Panc1 (cell line): Measurements from ENCODE around the gene ZBED5. TPM values are rescaled to one million over a fixed set of nuclear protein-coding genes. Genes with fewer than 3 reads are reported as not detected.
"Not testable (repeated sequence)": the region's sequence is repeated elsewhere in the genome, so short reads cannot be mapped to it uniquely, and the experiment has no call there.

Experiments
- ATAC-seq: fragments of 200-7000 bp; cut with Tn5 transposase; 2 replicates; pipeline ENCODE4 v1.9.1; 2020; ENCODE audit warnings: mild to moderate bottlenecking, moderate library complexity
- BruUV-seq: library from RNA; stranded (reverse); fragments of 400-500 nt; replicated peaks from 2 replicates; lab custom pipeline; 2021; lab: Mats Ljungman, UMichigan
- CTCF ChIA-PET: fragments of 300-600 bp; sonication (Branson Sonifier 250); formaldehyde crosslinking; loops from one replicate; lab custom pipeline; 2022; ENCODE audit warnings: antibody characterized with exemption; lab: Charles Lee
- POLR2A ChIA-PET: fragments of 300-600 bp; sonication (Branson Sonifier 250); formaldehyde crosslinking; loops from one replicate; lab custom pipeline; 2022; ENCODE audit warnings: antibody characterized with exemption; lab: Charles Lee
- DNase-seq: peaks from one replicate; pipeline ENCODE4 v3.0.0-alpha.2; 2010; ENCODE audit warnings: low read depth, low spot score
- H3K27ac ChIP-seq: 2 replicates; pipeline ENCODE4 v1.5.1; 2011; ENCODE audit warnings: mild to moderate bottlenecking, low read length, inconsistent platforms
- H3K27me3 ChIP-seq: fragments of 200-500 bp; sonication (Bioruptor generic); 2 replicates; pipeline ENCODE4 v1.6.0; 2014; ENCODE audit warnings: low read length, inconsistent platforms; ENCODE audit not compliant: control insufficient read depth, insufficient read depth
- H3K36me3 ChIP-seq: fragments of 200-500 bp; sonication (Bioruptor generic); 2 replicates; pipeline ENCODE4 v1.5.1; 2014; ENCODE audit warnings: inconsistent platforms, mild to moderate bottlenecking, low read length, moderate library complexity; ENCODE audit not compliant: control insufficient read depth, insufficient read depth
- H3K4me1 ChIP-seq: 2 replicates; pipeline ENCODE4 v1.5.1; 2011; ENCODE audit warnings: inconsistent platforms, mild to moderate bottlenecking, low read length, moderate library complexity; ENCODE audit not compliant: control insufficient read depth, insufficient read depth
- H3K4me3 ChIP-seq, 2 experiments: 2 replicates each; pipeline ENCODE4 v1.5.1; 2011 to 2012; ENCODE audit warnings: low read depth in 2 of 2, low read length in 2 of 2, mild to moderate bottlenecking in 2 of 2, inconsistent platforms in 1 of 2, moderate library complexity in 1 of 2
- H3K9me3 ChIP-seq: fragments of 200-500 bp; sonication (Bioruptor generic); 2 replicates; pipeline ENCODE4 v1.5.1; 2014; ENCODE audit warnings: low read depth, mild to moderate bottlenecking, inconsistent platforms, low read length, moderate library complexity; ENCODE audit not compliant: control insufficient read depth, insufficient read depth
- CTCF ChIP-seq: fragments of 450-650 bp; IDR thresholded peaks from 2 replicates; pipeline ENCODE4 v1.5.1; 2017; ENCODE audit warnings: mild to moderate bottlenecking
- POLR2AphosphoS5 ChIP-seq: IDR thresholded peaks from 2 replicates; pipeline ENCODE4 v1.6.1; 2012; ENCODE audit warnings: mild to moderate bottlenecking, low read depth, low read length, moderate library complexity
- REST ChIP-seq, 2 experiments: IDR thresholded peaks; 2 replicates each; pipeline ENCODE4 v1.6.1; 2011 to 2012; ENCODE audit warnings: low read depth in 2 of 2, control low read depth in 1 of 2, low read length in 1 of 2, mild to moderate bottlenecking in 1 of 2, moderate library complexity in 1 of 2; ENCODE audit not compliant: insufficient read depth in 1 of 2
- SIN3A ChIP-seq: IDR thresholded peaks from 2 replicates; pipeline ENCODE4 v1.6.1; 2012; ENCODE audit warnings: low read depth, mild to moderate bottlenecking, low read length, moderate library complexity, borderline replicate concordance; ENCODE audit not compliant: insufficient read depth
- TCF7L2 ChIP-seq: IDR thresholded peaks from 2 replicates; pipeline ENCODE4 v1.6.1; 2011; ENCODE audit warnings: mild to moderate bottlenecking, low read depth, low read length, inconsistent platforms
- in situ Hi-C: cut with HindIII; loops from 2 replicates; pipeline ENCODE4 v1.10.0; 2016; ENCODE audit warnings: low sequenced_read_pairs, low pct_unique_long_range_greater_than_20kb
- intact Hi-C: fragments of 100-400 bp; cut with micrococcal nuclease; formaldehyde crosslinking; loops from one replicate; pipeline ENCODE4 v1.10.0; 2022; ENCODE audit not compliant: unreplicated experiment
- total RNA-seq: library from RNA; stranded (reverse); gene quantifications from one replicate; pipeline ENCODE4 v1.2.1, GENCODE V29; 2021; ENCODE audit not compliant: unreplicated experiment

ZBED5 gene
- total RNA-seq, 1 experiment from 2014 or later, result 114 TPM

DNA sequence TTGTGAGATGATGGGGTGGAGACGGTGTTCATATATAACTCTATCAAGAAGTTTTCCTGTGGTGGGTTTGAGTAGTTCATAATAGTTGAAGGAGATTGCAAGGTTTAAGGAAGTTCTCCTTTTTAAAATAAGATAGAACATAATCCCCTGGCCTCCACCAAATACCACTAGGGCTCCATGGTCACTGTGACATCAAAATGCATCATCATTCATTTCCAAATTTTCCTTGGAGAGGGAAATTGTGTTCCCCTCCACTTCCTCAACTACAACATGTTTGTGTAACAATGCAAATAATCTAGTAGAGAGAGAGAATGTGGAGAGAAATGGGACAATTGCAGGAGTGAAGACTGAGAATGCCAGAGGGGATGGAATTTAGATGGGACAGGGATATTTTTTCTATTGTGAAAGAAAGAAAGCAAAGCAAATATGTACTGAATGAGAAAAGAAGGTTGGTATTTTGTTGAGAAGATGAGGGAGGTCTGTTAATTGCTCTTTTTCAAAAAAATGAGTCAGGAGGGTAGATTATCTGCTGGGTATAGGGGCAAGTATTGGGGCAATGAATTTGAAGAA lies 33.4 kb upstream of the ZBED5 start:
- H3K36me3 ChIP-seq, result no peaks in the 10 kb centered on the region
- no TSS peak for BruUV-seq

DNA sequence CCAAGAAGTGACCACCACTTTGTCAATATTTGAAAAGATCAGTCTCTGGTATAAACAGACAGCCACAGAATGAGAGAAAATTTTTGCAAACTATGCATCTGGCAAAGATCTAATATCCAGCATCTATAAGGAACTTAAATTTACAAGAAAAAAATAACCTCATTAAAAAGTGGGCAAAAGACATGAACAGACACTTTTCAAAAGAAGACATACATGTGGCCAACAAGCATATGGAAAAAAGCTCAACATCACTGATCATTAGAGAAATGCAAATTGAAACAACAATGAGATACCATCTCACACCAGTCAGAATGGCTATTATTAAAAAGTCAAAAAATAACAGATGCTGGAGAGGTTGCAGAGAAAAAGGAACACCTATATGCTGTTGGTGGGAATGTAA lies 32.2 kb upstream of the ZBED5 start:
- H3K4me3 ChIP-seq, H3K36me3 ChIP-seq, intact Hi-C loops, ATAC-seq, H3K9me3 ChIP-seq, CTCF ChIA-PET, DNase-seq, H3K27me3 ChIP-seq, H3K4me1 ChIP-seq, BruUV-seq, in situ Hi-C loops, POLR2A ChIA-PET: not testable (repeated sequence)
- peak overlapping the region; percentile 14; the same call in 1 of the 2 replicates for H3K27ac ChIP-seq

More for the DNA sequence above, 33.4 kb upstream of the ZBED5 start:
- ATAC-seq (no peak), DNase-seq (no peak)
- ChIA-PET CTCF (no interaction called here), POLR2A (no interaction called here)
- peak overlapping the region; percentile 18; the same call in 1 of the 2 replicates for H3K27ac ChIP-seq
- no peaks in the 10 kb centered on the region for H3K4me1 ChIP-seq
- H3K4me3 ChIP-seq, result no peak overlapping the region
- in situ Hi-C loops, result no loop called here
- no peaks in the 10 kb centered on the region for H3K27me3 ChIP-seq
- intact Hi-C loops, result no loop called here
- H3K9me3 ChIP-seq, result peaks cover 9% of the 10 kb centered on the region; the same call in 1 of the 2 replicates
- TF ChIP-seq SIN3A (no peak), TCF7L2 (no peak), REST (IDR thresholded peaks at IDR 0.05; ENCODE audit: insufficient read depth in 1 of 2, low read depth in 2 of 2, low read length in 1 of 2) (no peak), POLR2AphosphoS5 (no peak)

DNA sequence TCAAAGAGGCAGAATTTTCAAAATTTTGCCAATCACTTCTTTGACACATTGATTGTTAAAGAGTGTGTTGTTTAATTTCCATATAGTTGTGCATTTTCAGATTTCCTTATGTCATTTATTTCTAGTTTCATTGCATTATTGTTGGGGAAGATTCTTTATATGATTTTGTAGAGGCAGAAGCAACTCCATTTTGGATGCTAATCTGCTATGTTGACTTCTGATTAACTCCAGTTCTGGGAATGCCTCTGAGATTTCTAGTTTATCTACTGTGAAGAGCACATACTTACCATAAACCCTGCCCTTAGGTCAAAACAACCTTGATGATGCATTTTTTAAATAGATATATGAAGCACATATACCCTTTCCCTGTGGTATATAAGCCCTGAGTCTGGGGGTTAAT lies 29.5 kb upstream of the ZBED5 start:
- intact Hi-C loops, result no loop called here
- no peak for ATAC-seq
- no peak for DNase-seq
- Histone ChIP-seq H3K4me1 (no peaks in the 10 kb centered on the region), H3K4me3 (no peak overlapping the region), H3K36me3 (no peaks in the 10 kb centered on the region), H3K27ac (no peak overlapping the region), H3K27me3 (no peaks in the 10 kb centered on the region), H3K9me3 (peaks cover 24% of the 10 kb centered on the region; the same call in 1 of the 2 replicates)
- no TSS peak for BruUV-seq
- TF ChIP-seq POLR2AphosphoS5 (no peak), REST (IDR thresholded peaks at IDR 0.05; ENCODE audit: insufficient read depth in 1 of 2, low read depth in 2 of 2, low read length in 1 of 2) (no peak), SIN3A (no peak), TCF7L2 (no peak), CTCF (no peak)
- POLR2A ChIA-PET, result no interaction called here
- CTCF ChIA-PET, result no interaction called here
- in situ Hi-C loops, result no loop called here
